Stimulated activated CD4-positive, alpha-beta T cell treated with anti-CD3 and anti-CD28 coated beads, Interleukin-1b, Interleukin-23, amount 100 ng/mL, for 4 hours (primary cell): Measurements from ENCODE around the gene LGALS4.
"Not testable (repeated sequence)": the region's sequence is repeated elsewhere in the genome, so short reads cannot be mapped to it uniquely, and the experiment has no call there.

Source experiments
- DNase-seq, 2 donors: peaks; one replicate each; pipeline ENCODE4 v3.0.0-alpha.2; 2020; ENCODE audit warnings: low read depth in 2 of 2

The LGALS4 gene

DNA sequence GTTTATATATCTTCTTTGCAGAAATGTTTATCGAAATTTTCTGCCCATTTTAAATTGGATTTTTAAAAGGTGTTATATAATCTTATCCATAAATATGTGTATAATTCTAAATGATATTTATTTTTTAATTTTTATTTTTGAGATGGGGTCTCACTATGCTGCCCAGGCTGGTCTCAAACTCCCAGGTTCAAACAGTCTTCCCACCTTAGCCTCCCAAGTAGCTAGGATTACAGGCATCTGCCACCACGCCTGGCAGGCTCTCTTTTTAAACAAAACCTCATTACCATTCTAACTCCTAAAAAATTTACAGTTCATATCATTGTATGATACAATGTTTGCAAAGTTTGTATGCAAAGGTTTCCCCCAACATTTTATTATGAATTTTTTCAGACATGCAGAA is 16.6 kb downstream of the LGALS4 start:
- no peak for DNase-seq

DNA sequence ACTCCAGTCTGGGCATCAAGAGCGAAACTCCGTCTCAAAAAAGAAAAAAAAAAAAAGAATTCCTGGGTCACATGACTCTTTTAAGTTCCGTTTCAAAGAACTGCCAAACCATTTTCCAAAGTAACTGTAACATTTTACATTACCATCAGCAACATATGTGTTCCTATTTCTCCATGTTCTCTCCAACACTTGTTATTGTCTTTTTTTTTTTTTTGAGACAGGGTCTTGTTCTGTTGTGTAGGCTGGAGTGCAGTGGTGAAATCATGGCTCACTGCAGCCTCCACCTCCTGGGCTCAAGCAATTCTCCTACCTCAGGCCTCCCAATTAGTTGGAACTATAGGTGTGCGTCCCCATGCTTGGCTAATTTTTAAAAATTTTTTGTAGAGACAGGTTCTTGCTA is 17.2 kb downstream of the LGALS4 start:
- DNase-seq: no peak

DNA sequence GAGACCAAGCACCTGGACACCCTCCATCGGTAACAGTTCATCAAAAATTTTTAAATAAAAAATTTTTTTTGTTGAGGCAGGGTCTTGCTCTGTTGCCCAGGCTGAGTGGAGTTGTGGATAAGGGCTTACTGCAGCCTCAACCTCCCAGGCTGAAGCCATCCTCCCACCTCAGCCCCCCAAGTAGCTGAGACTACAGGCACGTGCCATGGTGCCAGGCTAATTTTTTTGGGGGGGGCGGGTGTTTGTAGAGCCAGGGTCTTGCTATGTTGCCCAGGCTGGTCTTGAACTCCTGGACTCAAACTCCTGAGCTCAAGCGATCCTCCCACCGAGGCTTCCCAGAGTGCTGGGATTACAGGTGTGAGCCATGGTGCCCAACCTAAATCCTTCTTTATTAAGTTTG is 19.1 kb downstream of the LGALS4 start:
- DNase-seq: no peak

DNA sequence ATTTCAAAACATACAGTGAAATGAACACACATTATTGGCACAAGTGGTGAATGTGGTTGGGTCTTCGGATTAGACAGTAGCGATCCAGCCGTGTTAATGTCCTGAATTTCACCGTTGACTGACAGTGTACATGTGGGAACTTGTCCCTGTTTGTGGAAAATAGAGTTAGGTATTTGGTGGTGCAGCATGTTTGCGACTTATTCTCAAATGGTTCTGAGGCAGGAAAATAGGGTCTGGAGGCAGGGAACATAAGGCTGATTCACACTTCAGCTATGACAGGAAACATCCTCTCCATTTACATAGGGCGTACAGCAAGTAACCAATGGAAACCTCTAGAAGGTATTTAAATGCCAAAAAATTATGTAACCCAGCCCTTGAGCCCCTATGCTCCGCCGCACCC is 19.6 kb downstream of the LGALS4 start:
- no peak for DNase-seq

DNA sequence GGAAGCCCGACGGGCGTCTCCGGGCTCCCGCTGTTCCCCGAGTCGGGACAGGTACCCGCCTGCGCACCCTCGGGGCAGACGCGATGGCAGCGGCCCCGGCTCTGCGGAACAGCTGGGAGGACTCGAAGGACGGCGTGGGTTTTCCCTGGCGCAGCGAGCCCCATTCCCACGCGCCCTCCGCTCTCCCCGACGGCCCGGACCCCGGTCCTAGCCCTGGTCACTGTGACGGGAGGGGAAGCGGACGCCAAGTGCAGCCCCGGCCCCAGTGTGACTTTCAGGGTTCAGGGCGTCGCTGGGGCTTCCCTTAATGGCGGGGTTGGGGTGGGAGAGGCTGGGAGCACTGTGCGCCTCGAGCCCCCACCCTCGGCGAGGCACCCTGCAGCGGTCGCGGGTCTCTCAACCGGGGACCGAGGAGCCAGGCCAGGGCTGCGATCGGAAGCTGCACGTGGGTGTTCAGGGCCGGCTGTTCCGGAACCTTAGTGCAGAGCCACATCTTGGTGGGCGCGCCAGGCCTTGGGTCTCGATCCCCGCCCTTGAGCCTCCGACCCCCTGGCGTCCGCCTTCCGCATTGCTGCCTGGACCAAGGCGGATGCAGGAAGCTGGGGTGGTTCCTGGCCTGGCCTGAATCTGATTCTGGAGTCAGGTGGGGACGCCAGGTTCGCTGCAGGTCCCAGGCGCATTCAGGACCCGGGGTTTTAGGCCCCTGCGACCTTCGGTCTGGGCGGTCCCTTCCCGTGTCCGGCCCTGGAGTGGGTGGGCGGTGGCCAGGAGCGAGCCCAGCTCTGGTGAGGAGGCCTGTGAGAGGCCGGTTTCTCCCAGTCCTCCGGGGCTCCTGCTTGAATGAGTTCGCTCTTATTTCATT is 20.3 kb downstream of the LGALS4 start:
- peak; percentile 8 to 19 for DNase-seq

DNA sequence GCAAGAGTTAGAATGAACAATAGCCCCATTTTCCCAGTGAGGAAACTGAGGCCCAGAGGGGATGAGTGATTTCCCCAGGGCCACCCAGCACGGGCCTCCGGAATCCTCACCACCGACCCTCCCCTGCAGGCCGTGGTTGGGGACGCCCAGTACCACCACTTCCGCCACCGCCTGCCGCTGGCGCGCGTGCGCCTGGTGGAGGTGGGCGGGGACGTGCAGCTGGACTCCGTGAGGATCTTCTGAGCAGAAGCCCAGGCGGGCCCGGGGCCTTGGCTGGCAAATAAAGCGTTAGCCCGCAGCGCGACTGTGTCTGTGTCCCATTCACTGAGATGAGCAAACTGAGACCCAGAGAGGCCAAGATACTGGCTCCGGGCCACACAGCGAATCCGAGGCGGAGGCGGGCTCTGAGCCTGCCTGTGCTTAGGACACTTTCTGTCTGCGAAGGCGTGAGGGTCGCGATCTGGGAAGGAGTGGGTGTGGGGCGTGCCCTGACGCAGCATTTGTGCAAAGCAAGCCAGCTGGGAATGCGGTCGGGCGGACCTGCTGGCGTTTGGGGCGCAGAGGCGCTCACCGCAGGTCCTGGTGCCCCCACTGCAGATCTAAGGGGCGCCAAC is 21.2 kb downstream of the LGALS4 start:
- DNase-seq: not testable (repeated sequence)

DNA sequence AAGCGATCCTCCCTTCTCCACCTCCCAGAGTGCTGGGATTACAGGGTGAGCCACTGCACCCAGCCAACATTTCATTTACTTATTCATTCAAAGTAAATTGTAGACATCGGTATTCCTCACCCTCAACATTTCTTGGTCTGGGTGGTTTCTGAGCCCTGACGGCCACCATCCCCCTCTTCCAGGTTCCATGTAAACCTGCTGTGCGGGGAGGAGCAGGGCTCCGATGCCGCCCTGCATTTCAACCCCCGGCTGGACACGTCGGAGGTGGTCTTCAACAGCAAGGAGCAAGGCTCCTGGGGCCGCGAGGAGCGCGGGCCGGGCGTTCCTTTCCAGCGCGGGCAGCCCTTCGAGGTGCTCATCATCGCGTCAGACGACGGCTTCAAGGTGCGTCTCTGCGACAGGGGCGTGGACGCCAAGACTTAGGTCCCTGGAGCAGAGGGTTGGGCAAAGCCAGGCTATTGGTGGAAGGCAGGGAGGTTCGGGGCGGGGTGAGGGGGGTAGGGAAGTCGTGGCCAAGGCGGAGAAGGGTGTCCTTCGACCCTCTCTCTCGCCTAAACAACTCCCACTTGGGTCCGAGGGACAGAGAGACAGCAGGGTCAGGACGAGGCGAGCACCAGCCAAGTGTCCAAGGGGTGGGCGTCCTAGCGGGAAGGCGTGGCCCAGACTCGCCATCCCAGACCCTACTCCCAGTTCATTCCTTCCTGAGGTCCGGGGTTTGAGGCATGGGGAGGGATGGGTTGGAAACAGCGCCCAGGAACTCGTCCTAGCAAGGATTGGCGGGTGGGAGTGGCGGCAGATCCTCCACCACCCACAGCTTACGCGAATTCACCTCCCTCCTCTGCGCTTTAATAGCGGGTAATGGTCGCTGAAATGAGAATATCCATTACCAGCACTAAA is 22.0 kb downstream of the LGALS4 start:
- not testable (repeated sequence) for DNase-seq

DNA sequence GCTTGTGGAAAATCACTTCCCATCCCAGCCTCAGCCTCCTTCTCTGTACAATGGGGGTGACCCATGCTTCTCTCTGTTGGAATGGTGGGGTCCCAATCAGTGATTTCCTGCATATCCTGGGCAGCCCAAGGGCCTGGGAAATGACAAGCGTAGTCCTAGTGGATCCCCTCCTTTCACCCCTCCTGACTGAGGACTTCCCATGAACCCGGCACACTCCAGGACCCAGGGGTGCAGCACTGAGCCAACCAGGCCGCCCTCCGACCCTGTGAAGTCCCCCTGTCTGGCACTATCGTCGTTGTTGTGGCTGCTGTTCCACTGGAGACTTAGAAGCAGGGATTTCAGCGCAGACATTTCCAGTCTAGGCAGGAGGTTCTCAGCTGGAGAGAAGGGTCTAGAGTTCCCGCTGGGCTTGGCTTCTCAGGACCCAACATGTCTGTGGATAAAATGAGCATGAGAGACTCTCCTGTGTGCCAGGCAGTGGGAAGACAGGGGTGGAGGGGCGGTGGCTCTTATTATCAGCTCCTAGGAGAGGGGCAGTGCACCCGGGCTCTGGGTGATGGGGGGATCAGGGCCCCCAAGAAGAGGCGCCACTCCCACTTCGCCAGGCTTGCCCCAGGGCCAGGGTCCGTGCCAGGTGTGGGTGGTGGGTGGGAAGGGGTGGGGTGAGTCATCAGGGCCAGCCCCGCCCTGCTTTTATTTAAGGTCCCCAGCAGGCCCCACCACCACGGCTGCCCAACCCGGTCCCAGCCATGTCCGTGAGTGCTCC is 24.1 kb downstream of the LGALS4 start, which contains the start of gene LGALS7B:
Gene LGALS7B (plus strand): TSS at position 723 of the 766 bp plus-strand sequence. CDS start 27 bp downstream, at position 750.
- DNase-seq: no peak

DNA sequence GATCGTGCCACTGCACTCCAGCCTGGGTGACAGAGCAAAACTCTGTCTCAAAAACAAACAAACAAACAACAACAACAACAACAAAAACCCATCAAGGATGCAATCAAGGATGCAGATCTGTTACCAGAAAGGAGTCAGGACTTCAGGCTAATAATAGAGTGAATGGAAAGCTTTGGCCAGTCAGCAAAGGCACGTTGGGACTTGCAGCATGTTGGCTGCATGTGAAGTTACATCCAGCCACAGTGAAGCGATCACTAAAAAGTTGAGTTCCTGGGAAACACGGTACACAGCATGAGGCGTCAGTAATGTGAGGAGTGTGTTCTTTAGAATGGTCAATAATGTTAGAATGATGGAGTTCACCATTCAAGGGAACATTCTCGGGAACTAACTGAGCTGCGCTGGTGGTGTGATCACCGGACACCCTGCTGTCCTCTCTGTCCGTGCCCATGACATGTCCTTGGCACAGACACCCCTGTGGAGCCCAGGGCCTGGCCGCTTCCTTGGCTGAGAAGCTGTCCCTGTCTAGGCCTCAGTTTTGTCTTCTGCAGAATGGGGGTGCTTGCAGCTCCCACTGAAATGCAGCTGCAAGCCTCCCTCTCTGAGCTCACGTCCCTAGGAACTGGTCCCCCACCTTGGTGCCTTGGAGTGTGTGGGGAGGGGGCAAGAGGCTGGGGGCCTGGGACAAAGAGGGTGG is 26.0 kb downstream of the LGALS4 start:
- DNase-seq: no peak

DNA sequence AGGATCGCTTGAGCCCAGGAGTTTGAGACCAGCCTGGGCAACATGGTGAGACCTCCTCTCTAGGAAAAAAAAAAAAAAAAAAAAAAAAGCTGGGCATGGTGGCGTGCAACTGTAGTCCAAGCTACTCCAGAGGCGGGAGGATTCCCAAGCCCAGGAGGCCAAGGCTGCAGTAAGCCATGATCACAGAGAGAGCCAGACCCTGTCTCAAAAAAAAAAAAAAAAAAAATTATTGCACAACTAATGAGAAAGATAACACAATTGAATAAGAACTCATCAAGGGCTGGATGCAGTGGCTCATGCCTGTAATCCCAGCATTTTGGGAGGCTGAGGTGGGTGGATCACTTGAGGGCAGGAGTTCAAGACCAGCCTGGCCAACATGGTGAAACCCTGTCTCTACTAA is 26.7 kb downstream of the LGALS4 start:
- not testable (repeated sequence) for DNase-seq

DNA sequence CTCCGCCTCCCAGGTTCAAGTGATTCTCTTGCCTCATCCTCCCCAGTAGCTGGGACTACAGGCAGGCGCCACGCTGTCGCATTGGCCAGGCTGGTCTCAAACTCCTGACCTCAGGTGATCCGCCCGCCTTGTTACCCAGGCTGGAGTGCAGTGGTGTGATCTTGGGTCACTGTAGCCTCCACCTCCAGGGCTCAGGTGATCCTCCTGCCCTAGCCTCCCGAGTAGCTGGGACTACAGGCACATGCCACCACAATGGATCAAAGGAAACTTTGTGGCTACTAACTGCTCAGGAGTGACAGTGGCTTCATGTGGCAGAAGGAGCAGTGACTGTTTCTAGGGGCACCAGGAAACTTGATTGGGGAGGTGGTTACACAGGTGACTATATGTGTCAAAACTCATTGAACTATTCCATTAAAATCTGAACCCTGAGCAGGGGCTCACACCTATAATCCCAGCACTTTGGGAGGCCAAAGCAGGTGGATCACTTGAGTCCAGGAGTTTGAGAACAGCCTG is 27.5 kb downstream of the LGALS4 start:
- DNase-seq: no peak

DNA sequence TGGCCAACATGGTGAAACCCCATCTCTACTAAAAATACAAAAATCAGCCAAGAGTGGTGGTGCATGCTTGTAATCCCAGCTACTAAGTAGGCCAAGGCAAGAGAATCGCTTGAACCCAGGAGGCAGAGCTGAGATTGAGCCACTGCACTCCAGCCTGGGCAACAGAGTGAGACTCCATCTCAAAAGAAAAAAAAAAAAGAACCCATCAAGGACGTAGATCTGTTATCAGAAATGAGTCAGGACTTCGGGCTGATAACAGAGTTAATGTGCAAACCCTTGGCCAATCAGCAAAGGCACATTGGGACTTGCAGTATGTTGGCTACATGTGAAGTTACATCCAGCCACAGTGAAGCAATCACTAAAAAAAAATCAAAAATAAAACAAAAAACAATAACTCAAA is 28.5 kb downstream of the LGALS4 start:
- no peak for DNase-seq

DNA sequence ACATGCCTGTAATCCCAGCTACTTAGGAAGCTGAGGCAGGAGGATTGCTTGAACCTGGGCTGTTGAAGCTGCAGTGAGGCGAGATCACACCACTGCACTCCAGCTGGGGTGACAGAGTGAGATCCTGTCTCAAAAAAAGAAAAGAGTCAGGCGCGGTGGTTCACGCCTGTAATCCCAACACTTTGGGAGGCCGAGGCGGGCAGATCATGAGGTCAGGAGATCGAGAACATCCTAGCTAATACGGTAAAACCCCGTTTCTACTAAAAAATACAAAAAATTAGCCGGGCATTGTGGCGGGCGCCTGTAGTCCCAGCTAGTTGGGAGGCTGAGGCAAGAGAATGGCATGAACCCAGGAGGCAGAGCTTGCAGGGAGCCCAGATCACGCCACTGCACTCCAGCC is 30.5 kb downstream of the LGALS4 start:
- DNase-seq: not testable (repeated sequence)

DNA sequence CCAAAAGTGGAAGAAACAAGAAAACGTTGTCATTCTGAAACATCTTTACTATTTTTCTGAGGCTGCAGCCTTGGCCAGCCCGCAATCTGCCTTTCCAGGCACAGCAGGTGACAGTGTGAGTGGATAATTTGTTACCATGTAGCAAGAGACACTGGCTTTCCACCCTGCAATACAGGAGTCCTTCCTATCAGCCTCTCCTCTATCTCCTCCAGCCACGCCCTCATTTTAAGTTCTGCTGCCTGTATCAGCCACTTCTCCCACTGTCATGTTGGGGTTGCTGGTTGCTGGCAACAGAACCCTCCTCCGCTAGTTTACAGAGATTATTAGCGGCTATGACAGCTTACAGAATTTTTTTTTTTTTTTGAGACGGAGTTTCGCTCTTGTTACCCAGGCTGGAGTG is 31.7 kb downstream of the LGALS4 start:
- no peak for DNase-seq

DNA sequence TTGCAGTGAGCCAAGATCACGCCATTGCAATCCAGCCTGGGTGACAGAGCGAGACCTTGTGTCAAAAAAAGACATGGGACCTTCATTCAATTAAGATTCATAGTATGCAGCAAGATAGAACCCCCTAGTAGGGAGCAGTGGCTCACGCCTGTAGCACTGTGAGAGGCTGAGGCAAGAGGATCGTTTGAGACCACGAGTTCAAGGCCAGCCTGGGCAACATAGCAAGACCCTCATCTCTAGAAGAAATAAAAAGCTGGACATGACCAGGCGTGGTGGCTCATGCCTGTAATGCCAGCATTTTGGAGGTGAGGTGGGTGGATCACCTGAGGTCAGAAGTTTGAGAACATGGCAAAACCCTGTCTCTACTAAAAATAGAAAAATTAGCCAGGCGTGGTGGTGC is 32.3 kb downstream of the LGALS4 start:
- DNase-seq: no peak

DNA sequence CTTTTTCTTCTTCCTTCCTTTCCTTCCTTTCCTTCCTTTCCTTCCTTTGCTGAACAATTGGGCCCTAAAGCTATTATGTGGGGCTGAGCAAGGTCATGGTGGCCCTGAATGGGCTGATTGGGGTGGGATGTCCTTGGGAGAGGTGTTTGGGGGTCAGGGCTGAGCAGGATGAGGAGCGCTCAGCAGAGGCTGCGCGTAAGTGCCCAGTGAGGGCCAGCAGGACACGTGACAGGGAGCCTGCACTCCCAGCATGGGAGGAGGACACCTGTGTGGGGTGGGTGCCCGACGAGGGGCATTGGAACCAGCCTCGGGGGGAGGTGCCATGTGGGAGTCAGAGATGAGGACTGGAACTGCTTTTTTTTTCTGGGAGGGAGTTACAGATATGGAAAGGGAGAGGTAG is 34.0 kb downstream of the LGALS4 start:
- DNase-seq: no peak

DNA sequence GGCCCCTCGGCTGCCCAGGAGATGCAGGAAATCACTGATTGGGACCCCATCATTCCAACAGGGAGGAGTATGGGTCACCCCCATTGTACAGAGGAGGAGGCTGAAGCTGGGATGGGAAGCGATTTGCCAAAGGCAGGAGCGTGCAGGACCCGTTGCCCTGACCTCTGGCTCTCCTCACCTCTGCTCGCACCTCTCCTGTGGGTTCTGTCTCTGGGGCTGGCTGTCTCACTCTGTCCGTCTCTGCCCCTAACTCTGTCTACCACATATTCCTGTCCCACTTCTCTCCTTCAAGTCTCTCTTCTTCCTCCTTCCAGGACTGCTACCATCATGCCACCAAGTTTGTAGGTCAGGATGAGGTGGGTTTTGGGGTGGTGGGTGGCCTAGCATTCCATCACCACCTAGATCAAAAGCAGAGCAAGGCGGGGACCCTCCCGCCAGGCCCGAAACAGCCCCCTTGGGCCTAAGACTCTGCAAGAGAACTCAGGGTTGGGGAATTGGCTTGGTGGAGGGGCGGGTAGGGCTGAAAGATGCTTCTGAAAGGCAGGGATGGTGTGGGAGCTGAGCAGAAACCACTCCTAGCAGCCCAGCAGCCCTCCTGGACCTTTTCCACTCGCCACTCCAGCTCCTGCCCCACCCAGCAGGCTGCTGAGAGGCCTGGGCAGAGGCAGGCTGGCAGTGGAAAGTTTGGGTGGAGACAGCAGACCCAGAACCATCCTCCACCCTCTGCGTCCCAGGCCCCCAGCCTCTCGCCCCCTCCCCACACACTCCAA is 38.4 kb downstream of the LGALS4 start:
- DNase-seq: no peak

DNA sequence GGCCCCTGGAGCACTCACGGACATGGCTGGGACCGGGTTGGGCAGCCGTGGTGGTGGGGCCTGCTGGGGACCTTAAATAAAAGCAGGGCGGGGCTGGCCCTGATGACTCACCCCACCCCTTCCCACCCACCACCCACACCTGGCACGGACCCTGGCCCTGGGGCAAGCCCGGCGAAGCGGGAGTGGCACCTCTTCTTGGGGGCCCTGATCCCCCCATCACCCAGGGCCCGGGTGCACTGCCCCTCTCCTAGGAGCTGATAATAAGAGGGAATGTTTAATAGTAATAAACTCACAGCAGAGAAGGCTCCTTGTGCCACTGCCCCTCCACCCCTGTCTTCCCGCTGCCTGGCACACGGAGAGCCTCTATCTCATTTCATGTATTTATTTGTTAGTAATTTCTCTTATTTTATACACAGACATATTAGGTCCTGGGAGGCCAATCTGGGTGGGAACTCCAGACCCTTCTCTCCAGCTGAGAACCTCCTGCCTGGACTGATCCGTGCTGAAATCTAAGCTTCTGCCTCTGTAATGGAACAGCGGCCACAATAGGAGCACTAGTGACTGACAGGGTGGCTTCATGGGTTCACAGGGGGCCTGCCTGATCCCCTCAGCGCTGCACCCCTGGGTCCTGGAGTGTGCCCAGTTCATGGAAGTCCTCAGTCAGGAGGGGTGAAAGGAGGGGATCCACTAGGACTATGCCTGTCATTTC is 39.1 kb downstream of the LGALS4 start, which contains the start of gene LGALS7:
Gene LGALS7 (minus strand): TSS at position 49 of the 709 bp plus-strand sequence. CDS start 25 bp downstream, at position 24.
- DNase-seq: no peak

DNA sequence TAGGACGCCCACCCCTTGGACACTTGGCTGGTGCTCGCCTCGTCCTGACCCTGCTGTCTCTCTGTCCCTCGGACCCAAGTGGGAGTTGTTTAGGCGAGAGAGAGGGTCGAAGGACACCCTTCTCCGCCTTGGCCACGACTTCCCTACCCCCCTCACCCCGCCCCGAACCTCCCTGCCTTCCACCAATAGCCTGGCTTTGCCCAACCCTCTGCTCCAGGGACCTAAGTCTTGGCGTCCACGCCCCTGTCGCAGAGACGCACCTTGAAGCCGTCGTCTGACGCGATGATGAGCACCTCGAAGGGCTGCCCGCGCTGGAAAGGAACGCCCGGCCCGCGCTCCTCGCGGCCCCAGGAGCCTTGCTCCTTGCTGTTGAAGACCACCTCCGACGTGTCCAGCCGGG is 41.2 kb downstream of the LGALS4 start:
- not testable (repeated sequence) for DNase-seq
